ENCODE results near the gene LMBR1. TPM values are rescaled to one million over a fixed set of nuclear protein-coding genes. Genes with fewer than 3 reads are reported as not detected.

LMBR1 gene
- total RNA-seq, 6 experiments from 2014 or later = 33.1 to 37.8 (median 36.1) TPM

- Mint-ChIP-seq H3K9me3 (no peaks in the 10 kb centered on the region), H3K4me1 (ENCODE audit: low read depth) (peaks cover 27% of the 10 kb centered on the region), H3K27ac (peak overlapping the region; percentile 80), H3K4me3 (peak overlapping the region; percentile 91), H3K36me3 (ENCODE audit: low read depth) (peaks cover 6% of the 10 kb centered on the region; the same call in 1 of the 2 replicates), H3K27me3 (ENCODE audit: insufficient read depth) (no peaks in the 10 kb centered on the region; the same call in 1 of the 2 replicates)
- no peak for TF ChIP-seq CTCF (IDR thresholded peaks at IDR 0.05)
- no peak for DNase-seq
Observed at GRCh38 chr7:156892081-156892800, 742 bp downstream of the LMBR1 start.

GRCh38 chr7:156889746-156890145 lies 3.2 kb downstream of the LMBR1 start:
- Mint-ChIP-seq H3K27ac (no peak overlapping the region), H3K4me1 (ENCODE audit: low read depth) (peaks cover 27% of the 10 kb centered on the region), H3K27me3 (ENCODE audit: insufficient read depth) (no peaks in the 10 kb centered on the region), H3K36me3 (ENCODE audit: low read depth) (peaks cover 6% of the 10 kb centered on the region; the same call in 1 of the 2 replicates), H3K9me3 (no peaks in the 10 kb centered on the region), H3K4me3 (no peak overlapping the region)
- DNase-seq = no peak
- no peak for TF ChIP-seq CTCF (IDR thresholded peaks at IDR 0.05)

GRCh38 chr7:156889089-156889488 lies 3.9 kb downstream of the LMBR1 start:
- Mint-ChIP-seq H3K4me3 (no peak overlapping the region), H3K4me1 (ENCODE audit: low read depth) (peaks cover 22% of the 10 kb centered on the region), H3K9me3 (no peaks in the 10 kb centered on the region)

GRCh38 chr7:156886020-156886795 lies 6.8 kb downstream of the LMBR1 start:
- no peaks in the 10 kb centered on the region for H3K27me3 Mint-ChIP-seq (ENCODE audit: insufficient read depth)
- no peak for TF ChIP-seq CTCF (IDR thresholded peaks at IDR 0.05)
- no peak overlapping the region for H3K27ac Mint-ChIP-seq
- H3K36me3 Mint-ChIP-seq (ENCODE audit: low read depth) = peaks cover 16% of the 10 kb centered on the region
- no peak for DNase-seq
- H3K4me1 Mint-ChIP-seq (ENCODE audit: low read depth) = peaks cover 12% of the 10 kb centered on the region
- H3K9me3 Mint-ChIP-seq = no peaks in the 10 kb centered on the region
- no peak overlapping the region for H3K4me3 Mint-ChIP-seq

More at GRCh38 chr7:156889089-156889488, 3.9 kb downstream of the LMBR1 start:
- H3K27ac Mint-ChIP-seq = no peak overlapping the region
- H3K27me3 Mint-ChIP-seq (ENCODE audit: insufficient read depth) = no peaks in the 10 kb centered on the region
- DNase-seq = no peak
- peaks cover 6% of the 10 kb centered on the region; the same call in 1 of the 2 replicates for H3K36me3 Mint-ChIP-seq (ENCODE audit: low read depth)
- no peak for TF ChIP-seq CTCF (IDR thresholded peaks at IDR 0.05)

GRCh38 chr7:156881679-156882078 lies 11.3 kb downstream of the LMBR1 start:
- Mint-ChIP-seq H3K36me3 (ENCODE audit: low read depth) (peaks cover 29% of the 10 kb centered on the region), H3K4me1 (ENCODE audit: low read depth) (no peaks in the 10 kb centered on the region), H3K27ac (no peak overlapping the region), H3K27me3 (ENCODE audit: insufficient read depth) (no peaks in the 10 kb centered on the region), H3K4me3 (no peak overlapping the region), H3K9me3 (peaks cover 12% of the 10 kb centered on the region; the same call in 1 of the 2 replicates)
- TF ChIP-seq CTCF (IDR thresholded peaks at IDR 0.05) = no peak
- DNase-seq = no peak
